NCI-H748 treated with DMSO at 0.1 percent for 48 hours (cell line): Measurements from ENCODE around the gene PSAT1.

Experiments used
- DNase-seq: peaks from one replicate; lab custom pipeline; 2025; lab: John Stamatoyannopoulos, UW

Gene PSAT1

DNA sequence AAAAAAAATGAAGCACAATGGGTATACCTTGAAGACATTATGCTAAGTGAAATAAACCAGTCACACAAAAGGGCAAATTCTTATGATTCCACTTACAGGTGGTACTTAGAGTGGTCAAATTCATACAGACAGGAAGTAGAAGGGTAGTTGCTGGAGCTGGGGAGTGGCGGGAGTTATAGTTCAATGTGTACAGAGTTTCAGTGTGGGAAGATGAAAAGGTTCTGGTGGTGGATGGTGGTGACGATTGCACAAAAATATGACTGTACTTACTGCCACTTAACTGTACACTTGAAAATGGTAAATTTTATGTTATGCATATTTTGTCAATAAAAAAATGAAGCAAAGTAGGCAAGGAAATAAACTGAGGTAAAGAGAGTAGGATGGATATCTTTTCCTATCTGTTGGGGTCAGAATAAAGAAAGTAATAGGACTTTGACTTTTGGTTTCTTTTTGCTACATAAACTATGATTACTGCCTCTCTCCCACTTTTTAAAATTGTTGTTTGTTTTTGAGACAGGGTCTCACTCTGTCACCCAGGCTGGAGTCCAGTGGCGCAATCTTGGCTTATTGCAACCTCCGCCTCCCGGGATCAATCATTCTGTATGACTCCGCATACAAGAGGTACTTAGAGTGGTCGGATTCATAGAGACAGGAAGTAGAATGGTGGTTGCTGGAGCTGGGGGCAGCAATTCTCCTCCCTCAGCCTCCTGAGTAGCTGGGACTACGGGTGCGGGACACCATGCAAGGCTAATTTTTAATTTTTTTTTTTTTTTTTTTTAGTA is 4.0 kb upstream of the PSAT1 start:
- no peak for DNase-seq

DNA sequence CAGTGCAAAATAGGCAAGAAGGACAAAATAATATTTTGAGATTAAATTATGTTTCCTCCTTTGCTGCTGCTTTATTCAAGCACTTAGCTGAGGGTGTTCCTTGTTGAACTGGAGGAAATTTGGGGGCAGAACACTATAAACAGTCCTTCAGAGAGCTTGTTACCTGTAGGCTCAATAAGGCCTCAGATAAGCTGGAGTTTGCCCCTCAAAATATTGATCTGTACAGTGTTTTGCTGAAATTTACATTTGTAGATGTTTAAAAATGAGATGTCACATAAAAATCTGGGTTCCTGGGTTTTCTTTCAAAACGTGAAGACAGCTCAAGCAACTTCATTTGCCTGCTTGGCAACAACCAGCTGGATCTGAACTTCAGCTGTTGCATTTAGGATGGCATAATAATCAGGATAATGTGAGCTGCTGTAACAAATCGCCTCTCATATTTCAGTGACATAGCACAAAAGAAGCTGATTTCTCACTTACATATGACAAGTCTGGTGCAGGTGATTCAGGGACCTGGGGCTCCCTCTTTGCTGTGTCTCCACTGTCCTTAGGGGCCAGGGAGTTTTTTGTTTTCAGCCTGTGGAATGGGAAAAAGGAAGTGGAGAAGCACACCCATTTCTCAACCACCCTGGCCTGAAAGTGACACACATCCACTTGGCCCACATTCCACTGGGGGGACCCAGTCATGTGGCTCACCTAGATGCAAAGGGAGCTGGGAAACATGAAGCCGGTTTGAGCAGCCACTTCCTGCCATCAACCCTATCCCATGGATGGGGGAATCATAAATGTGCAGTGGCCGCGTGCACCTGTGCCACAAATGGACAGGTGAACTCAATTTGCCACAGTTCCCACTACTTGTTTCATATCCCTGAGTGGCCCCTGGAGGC is 2.4 kb upstream of the PSAT1 start:
- no peak for DNase-seq

GRCh38 chr9:78295177-78295575 is 1.7 kb upstream of the PSAT1 start:
- no peak for DNase-seq

GRCh38 chr9:78295731-78296130 is 1.2 kb upstream of the PSAT1 start:
- no peak for DNase-seq

DNA sequence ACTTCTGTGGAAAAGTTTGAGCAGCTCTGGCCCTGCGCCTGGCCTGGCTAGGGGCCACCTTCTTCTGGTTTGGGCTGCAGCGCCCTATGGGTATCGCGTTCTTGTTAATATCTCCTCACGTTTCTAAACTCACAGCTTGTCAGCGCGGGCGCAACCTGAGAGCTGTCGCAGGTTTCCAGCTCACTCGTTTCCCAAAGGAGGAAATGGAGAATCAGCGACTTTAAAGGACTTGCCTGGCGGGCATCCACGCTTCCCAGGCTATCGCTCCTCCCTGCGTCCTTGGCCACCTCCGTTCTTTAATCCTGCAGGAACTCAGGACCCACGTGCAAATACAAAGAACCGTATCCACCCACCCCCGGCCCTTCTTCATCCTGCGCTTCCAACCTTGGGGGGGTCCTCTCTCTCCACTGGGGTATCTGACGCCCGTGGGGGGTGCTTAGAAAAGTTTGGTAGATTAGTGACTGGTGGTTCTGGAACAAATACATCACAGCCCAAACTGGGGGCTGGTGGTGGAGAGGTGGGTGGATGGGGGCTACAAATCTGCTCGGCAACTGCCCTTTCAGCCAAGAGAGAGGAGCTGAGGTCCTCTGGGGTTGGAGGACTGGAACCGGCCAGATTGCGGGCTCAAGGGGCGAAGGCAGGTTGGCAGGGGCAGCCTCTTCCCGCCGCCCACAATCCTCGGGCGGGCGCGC is 578 bp upstream of the PSAT1 start:
- peak; percentile 38 for DNase-seq

GRCh38 chr9:78297672-78297961 is 692 bp downstream of the PSAT1 start:
- no peak for DNase-seq

- no peak for DNase-seq
Measured at GRCh38 chr9:78298046-78298765, 1.3 kb downstream of the PSAT1 start.

- no peak for DNase-seq
Measured at GRCh38 chr9:78300209-78300608, 3.3 kb downstream of the PSAT1 start.

DNA sequence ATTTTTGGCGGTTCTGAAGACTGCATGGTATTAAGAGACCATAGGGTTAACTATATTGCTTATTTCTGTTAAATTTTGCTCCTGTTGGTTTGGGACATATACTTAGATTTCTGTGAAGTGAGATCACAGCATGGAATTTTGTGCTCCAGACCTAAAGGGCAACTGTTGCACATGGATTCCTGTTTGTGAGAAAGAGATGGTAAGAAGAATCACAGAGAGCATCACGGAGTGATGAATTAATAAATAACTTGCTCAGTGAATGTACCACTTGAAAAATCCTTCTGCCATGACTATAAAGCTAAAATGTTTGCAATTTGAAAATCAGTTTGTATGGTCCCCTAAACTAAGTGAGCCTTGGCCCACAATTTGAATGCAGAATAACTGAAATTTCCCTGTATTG is 4.5 kb downstream of the PSAT1 start:
- DNase-seq: no peak

DNA sequence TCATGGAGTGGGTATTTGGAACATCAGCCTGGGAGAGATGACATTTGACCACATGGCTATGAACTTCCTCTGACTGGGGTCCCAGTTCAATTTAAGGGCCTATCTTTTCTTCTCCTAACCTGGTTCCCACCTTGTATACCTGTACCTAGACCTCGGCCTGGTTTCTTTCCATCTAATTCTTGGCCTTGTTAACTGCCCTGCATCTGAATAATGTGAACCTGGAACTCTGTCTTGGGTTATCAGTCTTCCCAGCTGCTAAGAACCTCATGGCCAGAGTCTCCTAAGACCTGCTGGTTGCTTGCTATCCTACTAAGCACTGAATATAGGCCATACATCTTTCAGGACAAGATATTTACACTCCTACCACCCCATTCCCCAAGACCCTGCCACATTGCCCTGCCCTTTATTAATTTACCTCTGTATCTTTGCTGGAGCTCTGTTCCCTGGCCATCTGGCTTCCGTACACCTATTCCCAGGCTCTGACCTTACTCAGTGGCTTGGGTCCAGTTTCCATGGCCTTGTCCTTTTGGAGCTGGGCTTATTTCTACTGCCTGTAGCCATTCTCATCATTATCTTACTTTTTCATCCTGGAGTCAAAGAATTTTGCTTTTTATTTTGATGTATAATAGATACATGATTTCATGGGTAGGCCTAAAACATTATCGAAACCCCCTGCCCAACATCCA is 6.6 kb downstream of the PSAT1 start:
- DNase-seq: no peak

- DNase-seq: no peak
Measured at GRCh38 chr9:78304357-78304756, 7.4 kb downstream of the PSAT1 start.

DNA sequence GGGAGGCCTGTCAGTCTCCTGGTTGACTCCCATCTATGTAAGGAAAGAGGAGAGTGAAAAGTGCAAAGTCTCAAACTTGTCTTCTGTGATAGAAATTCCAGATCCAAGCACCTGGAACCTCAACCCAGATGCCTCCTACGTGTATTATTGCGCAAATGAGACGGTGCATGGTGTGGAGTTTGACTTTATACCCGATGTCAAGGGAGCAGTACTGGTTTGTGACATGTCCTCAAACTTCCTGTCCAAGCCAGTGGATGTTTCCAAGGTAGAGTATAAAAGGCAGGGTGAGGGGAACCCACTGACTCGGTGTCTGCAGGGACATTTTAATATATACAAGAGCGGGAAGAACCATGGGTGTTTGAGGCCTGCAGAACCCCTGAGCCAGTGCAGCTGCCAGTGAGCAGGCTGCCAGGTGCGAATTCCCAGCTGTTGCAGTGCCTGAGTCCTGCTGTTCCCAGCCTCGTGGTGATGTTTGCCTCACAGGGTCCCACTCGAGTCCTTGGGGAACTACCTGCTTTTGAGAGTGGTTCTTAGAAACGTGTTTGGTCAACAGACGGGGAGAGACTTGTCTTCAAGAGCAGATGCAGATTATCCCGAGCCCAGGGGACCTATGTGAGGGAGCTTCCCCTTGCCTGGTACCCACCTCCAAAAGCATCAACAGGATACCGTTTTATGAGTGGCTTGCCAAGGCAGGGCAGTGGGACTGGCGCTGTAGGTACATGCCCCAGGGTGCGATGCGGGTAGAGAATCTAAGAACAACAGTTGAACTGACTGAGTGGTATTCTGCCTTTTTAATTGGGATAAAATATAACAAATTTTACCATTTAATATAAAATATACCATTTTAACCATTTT is 9.5 kb downstream of the PSAT1 start:
- DNase-seq: no peak

GRCh38 chr9:78307360-78307759 is 10.4 kb downstream of the PSAT1 start:
- no peak for DNase-seq

- DNase-seq: no peak
Measured at GRCh38 chr9:78309066-78309465, 12.1 kb downstream of the PSAT1 start.

- DNase-seq: no peak
Measured at GRCh38 chr9:78311075-78311474, 14.2 kb downstream of the PSAT1 start.

- no peak for DNase-seq
Measured at GRCh38 chr9:78311886-78312524, 15.1 kb downstream of the PSAT1 start.

- DNase-seq: no peak
Measured at GRCh38 chr9:78314550-78314949, 17.6 kb downstream of the PSAT1 start.

- no peak for DNase-seq
Measured at GRCh38 chr9:78314953-78315870, 18.3 kb downstream of the PSAT1 start.
